ENCODE results near the gene GPRIN3.

Gene GPRIN3

DNA sequence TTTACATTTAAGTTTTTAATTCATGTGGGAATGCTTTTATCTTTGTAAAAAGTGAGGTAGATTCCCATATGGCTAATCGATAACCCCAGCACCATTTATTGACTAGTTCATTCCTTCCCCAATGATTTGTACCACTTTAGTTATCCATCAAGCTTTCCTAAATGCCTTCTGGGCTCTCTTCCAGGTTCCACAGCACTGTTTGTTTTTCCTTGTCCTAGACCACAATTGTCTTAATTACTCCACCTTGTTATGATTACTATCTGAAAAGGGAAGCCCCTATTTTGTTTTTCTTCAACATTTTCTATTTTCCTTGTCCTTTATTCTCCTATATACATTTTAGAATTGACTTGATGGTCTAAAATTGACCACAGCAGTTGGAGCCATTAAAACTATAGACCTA, 48.5 kb upstream of the GPRIN3 start (continued):
- TF ChIP-seq PRDM1 (tag by site-specific recombination; IDR thresholded peaks at IDR 0.05) (no peak), ZNF121 (tag by site-specific recombination; IDR thresholded peaks at IDR 0.05) (no peak), ZNF404 (tag by site-specific recombination; IDR thresholded peaks at IDR 0.05) (no peak), KLF1 (tag by site-specific recombination; IDR thresholded peaks at IDR 0.05) (no peak), ZBTB1 (tag by site-specific recombination; IDR thresholded peaks at IDR 0.05) (no peak), ZNF510 (tag by site-specific recombination; IDR thresholded peaks at IDR 0.05; ENCODE audit: insufficient replicate concordance) (no peak), ZBTB48 (tag by site-specific recombination; IDR thresholded peaks at IDR 0.05) (no peak), ZNF654 (tag by site-specific recombination; IDR thresholded peaks at IDR 0.05; ENCODE audit: low read depth) (no peak), ZSCAN23 (tag by site-specific recombination; IDR thresholded peaks at IDR 0.05) (no peak), ZNF2 (tag by site-specific recombination; IDR thresholded peaks at IDR 0.05) (no peak), ZNF776 (tag by site-specific recombination; IDR thresholded peaks at IDR 0.05; ENCODE audit: borderline replicate concordance) (no peak), ZNF426 (tag by site-specific recombination; IDR thresholded peaks at IDR 0.05) (no peak), SP2 (tag by site-specific recombination; IDR thresholded peaks at IDR 0.05) (no peak), ZBTB7A (tag by site-specific recombination; IDR thresholded peaks at IDR 0.05; ENCODE audit: low read depth) (no peak), ZNF324 (tag by site-specific recombination; IDR thresholded peaks at IDR 0.05) (no peak), ZNF133 (tag by site-specific recombination; IDR thresholded peaks at IDR 0.05) (no peak), ZNF610 (tag by site-specific recombination; IDR thresholded peaks at IDR 0.05; ENCODE audit: borderline replicate concordance) (no peak), ZEB2 (tag by site-specific recombination; IDR thresholded peaks at IDR 0.05) (peak; percentile 57; the same call in 1 of the 2 replicates), ZNF16 (tag by site-specific recombination; IDR thresholded peaks at IDR 0.05; ENCODE audit: low read depth) (no peak), ZNF48 (tag by site-specific recombination; IDR thresholded peaks at IDR 0.05) (no peak), BCL11B (tag by site-specific recombination; IDR thresholded peaks at IDR 0.05; ENCODE audit: low read depth) (no peak), ZNF664 (tag by site-specific recombination; IDR thresholded peaks at IDR 0.05) (no peak), ZNF155 (tag by site-specific recombination; IDR thresholded peaks at IDR 0.05) (no peak), SP3 (tag by site-specific recombination; IDR thresholded peaks at IDR 0.05) (no peak), ZNF626 (tag by site-specific recombination; IDR thresholded peaks at IDR 0.05) (no peak), ZNF175 (tag by site-specific recombination; IDR thresholded peaks at IDR 0.05) (no peak), ZFP37 (tag by site-specific recombination; IDR thresholded peaks at IDR 0.05) (no peak), ZNF623 (tag by site-specific recombination; IDR thresholded peaks at IDR 0.05) (no peak), ZNF837 (tag by site-specific recombination; IDR thresholded peaks at IDR 0.05) (no peak), ZFP69B (tag by site-specific recombination; IDR thresholded peaks at IDR 0.05) (no peak), GLIS1 (tag by site-specific recombination; IDR thresholded peaks at IDR 0.05) (no peak), ZBTB21 (tag by site-specific recombination; IDR thresholded peaks at IDR 0.05) (no peak), ZNF488 (tag by site-specific recombination; IDR thresholded peaks at IDR 0.05) (no peak), OVOL3 (tag by site-specific recombination; IDR thresholded peaks at IDR 0.05) (0 out of 2 replicates have a peak, but pooled peaks have one; percentile 21), ZFHX2 (tag by site-specific recombination; conservative IDR thresholded peaks at IDR 0.05) (no peak), ZNF555 (tag by site-specific recombination; conservative IDR thresholded peaks at IDR 0.05) (no peak), KLF8 (tag by site-specific recombination; IDR thresholded peaks at IDR 0.05) (no peak)
- TF ChIP-seq, protein P1, sequence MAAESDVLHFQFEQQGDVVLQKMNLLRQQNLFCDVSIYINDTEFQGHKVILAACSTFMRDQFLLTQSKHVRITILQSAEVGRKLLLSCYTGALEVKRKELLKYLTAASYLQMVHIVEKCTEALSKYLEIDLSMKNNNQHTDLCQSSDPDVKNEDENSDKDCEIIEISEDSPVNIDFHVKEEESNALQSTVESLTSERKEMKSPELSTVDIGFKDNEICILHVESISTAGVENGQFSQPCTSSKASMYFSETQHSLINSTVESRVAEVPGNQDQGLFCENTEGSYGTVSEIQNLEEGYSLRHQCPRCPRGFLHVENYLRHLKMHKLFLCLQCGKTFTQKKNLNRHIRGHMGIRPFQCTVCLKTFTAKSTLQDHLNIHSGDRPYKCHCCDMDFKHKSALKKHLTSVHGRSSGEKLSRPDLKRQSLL (tag by site-specific recombination; IDR thresholded peaks at IDR 0.05), result no peak
- TF ChIP-seq, protein P2, sequence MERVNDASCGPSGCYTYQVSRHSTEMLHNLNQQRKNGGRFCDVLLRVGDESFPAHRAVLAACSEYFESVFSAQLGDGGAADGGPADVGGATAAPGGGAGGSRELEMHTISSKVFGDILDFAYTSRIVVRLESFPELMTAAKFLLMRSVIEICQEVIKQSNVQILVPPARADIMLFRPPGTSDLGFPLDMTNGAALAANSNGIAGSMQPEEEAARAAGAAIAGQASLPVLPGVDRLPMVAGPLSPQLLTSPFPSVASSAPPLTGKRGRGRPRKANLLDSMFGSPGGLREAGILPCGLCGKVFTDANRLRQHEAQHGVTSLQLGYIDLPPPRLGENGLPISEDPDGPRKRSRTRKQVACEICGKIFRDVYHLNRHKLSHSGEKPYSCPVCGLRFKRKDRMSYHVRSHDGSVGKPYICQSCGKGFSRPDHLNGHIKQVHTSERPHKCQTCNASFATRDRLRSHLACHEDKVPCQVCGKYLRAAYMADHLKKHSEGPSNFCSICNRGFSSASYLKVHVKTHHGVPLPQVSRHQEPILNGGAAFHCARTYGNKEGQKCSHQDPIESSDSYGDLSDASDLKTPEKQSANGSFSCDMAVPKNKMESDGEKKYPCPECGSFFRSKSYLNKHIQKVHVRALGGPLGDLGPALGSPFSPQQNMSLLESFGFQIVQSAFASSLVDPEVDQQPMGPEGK (tag by site-specific recombination; IDR thresholded peaks at IDR 0.05), result no peak
- TF ChIP-seq, protein P3, sequence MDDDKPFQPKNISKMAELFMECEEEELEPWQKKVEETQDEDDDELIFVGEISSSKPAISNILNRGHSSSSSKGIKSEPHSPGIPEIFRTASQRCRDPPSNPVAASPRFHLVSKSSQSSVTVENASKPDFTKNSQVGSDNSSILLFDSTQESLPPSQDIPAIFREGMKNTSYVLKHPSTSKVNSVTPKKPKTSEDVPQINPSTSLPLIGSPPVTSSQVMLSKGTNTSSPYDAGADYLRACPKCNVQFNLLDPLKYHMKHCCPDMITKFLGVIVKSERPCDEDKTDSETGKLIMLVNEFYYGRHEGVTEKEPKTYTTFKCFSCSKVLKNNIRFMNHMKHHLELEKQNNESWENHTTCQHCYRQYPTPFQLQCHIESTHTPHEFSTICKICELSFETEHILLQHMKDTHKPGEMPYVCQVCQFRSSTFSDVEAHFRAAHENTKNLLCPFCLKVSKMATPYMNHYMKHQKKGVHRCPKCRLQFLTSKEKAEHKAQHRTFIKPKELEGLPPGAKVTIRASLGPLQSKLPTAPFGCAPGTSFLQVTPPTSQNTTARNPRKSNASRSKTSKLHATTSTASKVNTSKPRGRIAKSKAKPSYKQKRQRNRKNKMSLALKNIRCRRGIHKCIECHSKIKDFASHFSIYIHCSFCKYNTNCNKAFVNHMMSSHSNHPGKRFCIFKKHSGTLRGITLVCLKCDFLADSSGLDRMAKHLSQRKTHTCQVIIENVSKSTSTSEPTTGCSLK (tag by site-specific recombination; IDR thresholded peaks at IDR 0.05), result no peak

All from HEK293 (cell line).